Activated CD8-positive, alpha-beta memory T cell treated with anti-CD3 and anti-CD28 coated beads for 36 hours (primary cell): ENCODE measurements around the gene PRDM16. TPM values are rescaled to one million over a fixed set of nuclear protein-coding genes. Genes with fewer than 3 reads are reported as not detected.

ENCODE experiments used
- CTCF ChIA-PET: fragments of 350-600 bp; sonication (Branson Sonifier 250); formaldehyde crosslinking; loops from one replicate; lab custom pipeline; 2021; ENCODE audit warnings: antibody characterized with exemption; lab: Charles Lee
- POLR2A ChIA-PET: fragments of 350-600 bp; sonication (Branson Sonifier 250); formaldehyde crosslinking; loops from one replicate; lab custom pipeline; 2021; ENCODE audit warnings: antibody characterized with exemption; lab: Charles Lee
- total RNA-seq, 2 experiments: library from RNA; stranded (reverse); gene quantifications; one replicate each; pipeline ENCODE4 v1.2.3, GENCODE V29; 2021

PRDM16 gene
- total RNA-seq, 2 experiments from 2014 or later = not detected

- POLR2A ChIA-PET = no interaction called here
- CTCF ChIA-PET = no interaction called here
These were observed 245.7 kb downstream of the PRDM16 start for GRCh38 chr1:3314491-3315381.

- CTCF ChIA-PET = no interaction called here
- POLR2A ChIA-PET = no interaction called here
These were observed 246.7 kb downstream of the PRDM16 start for GRCh38 chr1:3315399-3316339.

- CTCF ChIA-PET = no interaction called here
- POLR2A ChIA-PET = no interaction called here
These were observed 247.4 kb downstream of the PRDM16 start for GRCh38 chr1:3316340-3316943.

GRCh38 chr1:3317456-3317855 lies 248.5 kb downstream of the PRDM16 start:
- ChIA-PET CTCF (no interaction called here), POLR2A (no interaction called here)

- ChIA-PET CTCF (no interaction called here), POLR2A (no interaction called here)
These were observed 249.3 kb downstream of the PRDM16 start for GRCh38 chr1:3318329-3318728.

GRCh38 chr1:3319874-3320245 lies 250.9 kb downstream of the PRDM16 start:
- CTCF ChIA-PET = interaction anchor here (1.0 to 1.1 kb wide), 2 partner anchors 78 to 498 kb away, joined by 3 read pairs; no protein-coding TSS in a partner anchor
- POLR2A ChIA-PET = no interaction called here

- CTCF ChIA-PET = interaction anchor here (1.0 to 1.1 kb wide), 2 partner anchors 77 to 498 kb away, joined by 3 read pairs; no protein-coding TSS in a partner anchor
These were observed 251.5 kb downstream of the PRDM16 start for GRCh38 chr1:3320246-3321152.

GRCh38 chr1:3321559-3322449 lies 252.8 kb downstream of the PRDM16 start:
- POLR2A ChIA-PET = no interaction called here
- CTCF ChIA-PET = no interaction called here

More at GRCh38 chr1:3320246-3321152, 251.5 kb downstream of the PRDM16 start:
- POLR2A ChIA-PET = no interaction called here

GRCh38 chr1:3322450-3323020 lies 253.5 kb downstream of the PRDM16 start:
- POLR2A ChIA-PET = no interaction called here
- CTCF ChIA-PET = no interaction called here

- ChIA-PET POLR2A (no interaction called here), CTCF (no interaction called here)
These were observed 254.2 kb downstream of the PRDM16 start for GRCh38 chr1:3323021-3323795.

GRCh38 chr1:3323796-3324703 lies 255.0 kb downstream of the PRDM16 start:
- POLR2A ChIA-PET = no interaction called here
- CTCF ChIA-PET = no interaction called here

- CTCF ChIA-PET = no interaction called here
- POLR2A ChIA-PET = no interaction called here
These were observed 255.9 kb downstream of the PRDM16 start for GRCh38 chr1:3324704-3325535.

GRCh38 chr1:3326516-3327388 lies 257.7 kb downstream of the PRDM16 start:
- CTCF ChIA-PET = no interaction called here
- POLR2A ChIA-PET = no interaction called here

GRCh38 chr1:3327389-3327702 lies 258.3 kb downstream of the PRDM16 start:
- ChIA-PET CTCF (no interaction called here), POLR2A (no interaction called here)
